Left cardiac atrium (tissue), 4 donors: ENCODE results near the gene TOP1. TPM values are rescaled to one million over a fixed set of nuclear protein-coding genes. Genes with fewer than 3 reads are reported as not detected.

Experiments used
- ATAC-seq, 2 donors: fragments of 200-7000 bp; cut with Tn5 transposase; one replicate each; pipeline ENCODE4 v1.9.1; 2020; ENCODE audit warnings: mild to moderate bottlenecking in 2 of 2, moderate library complexity in 2 of 2
- DNase-seq: peaks from one replicate; pipeline ENCODE4 v3.0.0-alpha.2; 2020
- intact Hi-C, 2 donors: fragments of 100-400 bp; cut with DNase I; formaldehyde crosslinking; loops; one replicate each; pipeline versions ENCODE4 v1.14.1 to v1.15.1; 2022 to 2023
- long read RNA-seq: library from polyadenylated mRNA; unstranded; transcript quantifications from one replicate; pipeline ENCODE4 v2.0.0, GENCODE V29; 2021
- total RNA-seq, 2 donors: library from RNA; stranded (reverse); fragmentation: NEBNext Ultra II Directional; extraction: Animal tissue kit (Norgen Biotek cat#: 25700); gene quantifications; one replicate each; pipeline ENCODE4 v1.2.1, GENCODE V29; 2021
- donor health status: DM: no; HTN: yes; CAD: no.
- donor health status: DM: no; HTN: yes; CAD: no; lungs with severe emphysema.
- donor health status: DM: yes; HTN: yes; CAD: no.
- donor health status: Dilated cardiomyopathy.

The TOP1 gene
- total RNA-seq, result 10 to 100 TPM; 26.8 to 30.4 TPM
- long read RNA-seq, partial matches to known transcripts, result 1 of 1 reads
- long read RNA-seq, other reads (novel, unspliced or antisense), result 0 of 1 reads

GRCh38 chr20:41028359-41029149 lies at the start of gene TOP1:
TSS of gene TOP1 (plus strand) at chr20:41028822. CDS start at chr20:41029068, 246 bp downstream.
- ATAC-seq, result peak; percentile 98
- peak; percentile 100 for DNase-seq
- intact Hi-C loops, result no loop called here

- no peak for DNase-seq
- intact Hi-C loops, result loop anchor here in 1 of 2 donors (10.0 kb wide), 1 partner anchor 366 kb away; the partner anchor contains the start of gene LPIN3
These were observed 49.4 kb upstream of the TOP1 start for GRCh38 chr20:40979247-40979646.

GRCh38 chr20:40980106-40980827 lies 48.4 kb upstream of the TOP1 start:
- intact Hi-C loops, result no loop called here
- DNase-seq (no peak), ATAC-seq (no peak)

More at GRCh38 chr20:40979247-40979646, 49.4 kb upstream of the TOP1 start:
- no peak for ATAC-seq

GRCh38 chr20:40980828-40981310 lies 47.8 kb upstream of the TOP1 start:
- no peak for DNase-seq
- intact Hi-C loops, result no loop called here
- ATAC-seq, result no peak

- ATAC-seq (no peak), DNase-seq (no peak)
- intact Hi-C loops, result no loop called here
These were observed 46.0 kb upstream of the TOP1 start for GRCh38 chr20:40982415-40983145.

GRCh38 chr20:40983898-40984297 lies 44.7 kb upstream of the TOP1 start:
- ATAC-seq, result no peak
- intact Hi-C loops, result no loop called here
- no peak for DNase-seq

GRCh38 chr20:40984496-40984895 lies 44.1 kb upstream of the TOP1 start:
- ATAC-seq, result no peak
- intact Hi-C loops, result no loop called here
- no peak for DNase-seq

- intact Hi-C loops, result no loop called here
- no peak for ATAC-seq
- no peak for DNase-seq
These were observed 41.8 kb upstream of the TOP1 start for GRCh38 chr20:40986774-40987173.

GRCh38 chr20:40990542-40991120 lies 38.0 kb upstream of the TOP1 start:
- intact Hi-C loops, result loop anchor here (2.0 to 5.0 kb wide), 3 partner anchors 87 to 107 kb away; no protein-coding TSS in a partner anchor
- peak; percentile 81 for DNase-seq
- peak; percentile 98 for ATAC-seq

GRCh38 chr20:40991181-40991889 lies 37.3 kb upstream of the TOP1 start:
- intact Hi-C loops, result loop anchor here (2.0 to 5.0 kb wide), 3 partner anchors 86 to 106 kb away; no protein-coding TSS in a partner anchor
- DNase-seq, result no peak

GRCh38 chr20:40992349-40993113 lies 36.1 kb upstream of the TOP1 start:
- ATAC-seq (no peak), DNase-seq (no peak)
- intact Hi-C loops, result loop anchor here (5.0 kb wide), 2 partner anchors 85 to 105 kb away; no protein-coding TSS in a partner anchor

More at GRCh38 chr20:40991181-40991889, 37.3 kb upstream of the TOP1 start:
- ATAC-seq, result peak; percentile 58 to 81

GRCh38 chr20:40993794-40994540 lies 34.7 kb upstream of the TOP1 start:
- DNase-seq (no peak), ATAC-seq (no peak)
- intact Hi-C loops, result loop anchor here (5.0 kb wide), 2 partner anchors 83 to 103 kb away; no protein-coding TSS in a partner anchor

- DNase-seq (no peak), ATAC-seq (no peak)
- intact Hi-C loops, result no loop called here
These were observed 32.3 kb upstream of the TOP1 start for GRCh38 chr20:40996326-40996725.

- intact Hi-C loops, result no loop called here
- no peak for ATAC-seq
- DNase-seq, result no peak
These were observed 31.5 kb upstream of the TOP1 start for GRCh38 chr20:40997116-40997515.

- DNase-seq, result no peak
- ATAC-seq, result no peak
- intact Hi-C loops, result no loop called here
These were observed 28.8 kb upstream of the TOP1 start for GRCh38 chr20:40999841-41000240.

GRCh38 chr20:41000628-41001027 lies 28.0 kb upstream of the TOP1 start:
- intact Hi-C loops, result no loop called here
- DNase-seq, result no peak
- ATAC-seq, result no peak

- no peak for ATAC-seq
- intact Hi-C loops, result no loop called here
- DNase-seq, result no peak
These were observed 27.1 kb upstream of the TOP1 start for GRCh38 chr20:41001497-41001896.
